Skin of body (tissue), 2 donors: ENCODE data around the gene DGKD. TPM values are rescaled to one million over a fixed set of nuclear protein-coding genes. Genes with fewer than 3 reads are reported as not detected.

Source experiments
- DNase-seq: peaks from one replicate; lab custom pipeline; 2025; lab: John Stamatoyannopoulos, UW
- total RNA-seq: library from RNA; depleted of rRNA; stranded (reverse); fragments of >200 nt; gene quantifications from one replicate; pipeline ENCODE4 v1.2.3, GENCODE V29; 2014

The DGKD gene, protein sequence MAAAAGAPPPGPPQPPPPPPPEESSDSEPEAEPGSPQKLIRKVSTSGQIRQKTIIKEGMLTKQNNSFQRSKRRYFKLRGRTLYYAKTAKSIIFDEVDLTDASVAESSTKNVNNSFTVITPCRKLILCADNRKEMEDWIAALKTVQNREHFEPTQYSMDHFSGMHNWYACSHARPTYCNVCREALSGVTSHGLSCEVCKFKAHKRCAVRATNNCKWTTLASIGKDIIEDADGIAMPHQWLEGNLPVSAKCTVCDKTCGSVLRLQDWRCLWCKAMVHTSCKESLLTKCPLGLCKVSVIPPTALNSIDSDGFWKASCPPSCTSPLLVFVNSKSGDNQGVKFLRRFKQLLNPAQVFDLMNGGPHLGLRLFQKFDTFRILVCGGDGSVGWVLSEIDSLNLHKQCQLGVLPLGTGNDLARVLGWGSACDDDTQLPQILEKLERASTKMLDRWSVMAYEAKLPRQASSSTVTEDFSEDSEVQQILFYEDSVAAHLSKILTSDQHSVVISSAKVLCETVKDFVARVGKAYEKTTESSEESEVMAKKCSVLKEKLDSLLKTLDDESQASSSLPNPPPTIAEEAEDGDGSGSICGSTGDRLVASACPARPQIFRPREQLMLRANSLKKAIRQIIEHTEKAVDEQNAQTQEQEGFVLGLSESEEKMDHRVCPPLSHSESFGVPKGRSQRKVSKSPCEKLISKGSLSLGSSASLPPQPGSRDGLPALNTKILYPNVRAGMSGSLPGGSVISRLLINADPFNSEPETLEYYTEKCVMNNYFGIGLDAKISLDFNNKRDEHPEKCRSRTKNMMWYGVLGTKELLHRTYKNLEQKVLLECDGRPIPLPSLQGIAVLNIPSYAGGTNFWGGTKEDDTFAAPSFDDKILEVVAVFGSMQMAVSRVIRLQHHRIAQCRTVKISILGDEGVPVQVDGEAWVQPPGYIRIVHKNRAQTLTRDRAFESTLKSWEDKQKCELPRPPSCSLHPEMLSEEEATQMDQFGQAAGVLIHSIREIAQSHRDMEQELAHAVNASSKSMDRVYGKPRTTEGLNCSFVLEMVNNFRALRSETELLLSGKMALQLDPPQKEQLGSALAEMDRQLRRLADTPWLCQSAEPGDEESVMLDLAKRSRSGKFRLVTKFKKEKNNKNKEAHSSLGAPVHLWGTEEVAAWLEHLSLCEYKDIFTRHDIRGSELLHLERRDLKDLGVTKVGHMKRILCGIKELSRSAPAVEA
- 27.6 TPM for total RNA-seq

DNA sequence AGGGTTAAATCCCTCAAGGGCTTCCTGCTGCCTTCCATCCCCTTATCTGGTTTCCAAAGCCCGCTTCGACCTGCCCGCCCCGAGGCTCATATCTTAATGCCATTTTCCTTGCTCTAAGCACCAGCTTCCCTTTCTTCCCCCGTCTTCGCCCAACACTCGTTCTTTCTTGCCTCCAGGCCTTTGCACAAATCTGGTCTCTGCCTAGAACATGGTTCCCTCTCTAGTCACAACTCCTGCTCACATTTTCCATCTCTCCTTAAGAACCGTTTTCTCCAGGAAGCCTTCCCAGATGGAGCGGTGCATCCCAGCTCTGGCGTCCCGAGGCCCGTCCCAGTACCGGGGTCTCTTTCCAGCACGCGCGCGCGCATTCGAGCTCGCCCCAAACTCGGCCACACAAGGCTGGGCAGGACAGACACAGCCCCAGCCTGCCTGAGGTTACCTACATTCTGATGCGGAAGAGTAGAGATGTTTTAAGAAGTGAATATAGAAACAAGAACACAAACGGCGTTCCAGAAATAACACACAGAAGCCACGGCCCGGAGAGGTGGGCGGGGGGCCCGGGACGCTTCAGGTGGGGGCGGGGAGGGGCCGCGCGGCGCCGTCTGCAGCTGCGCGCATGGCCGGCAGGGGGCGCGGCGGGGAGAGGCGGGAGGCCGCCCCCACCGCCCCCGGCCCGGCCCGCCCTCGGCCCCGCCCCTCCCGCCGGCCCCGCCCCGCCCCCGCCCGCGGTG, at the start of gene DGKD:
TSS of gene DGKD (plus strand) at position 726 of the 731 bp plus-strand sequence. CDS start 25 bp downstream, outside the sequence.
- peak; percentile 30 for DNase-seq

- DNase-seq = no peak
Observed at GRCh38 chr2:233307565-233307964, 46.7 kb upstream of the DGKD start, which contains the start of gene SAG. Gene SAG, plus strand, starts transcription at chr2:233307816. Its CDS starts 1,374 bp downstream, at chr2:233309190.

DNA sequence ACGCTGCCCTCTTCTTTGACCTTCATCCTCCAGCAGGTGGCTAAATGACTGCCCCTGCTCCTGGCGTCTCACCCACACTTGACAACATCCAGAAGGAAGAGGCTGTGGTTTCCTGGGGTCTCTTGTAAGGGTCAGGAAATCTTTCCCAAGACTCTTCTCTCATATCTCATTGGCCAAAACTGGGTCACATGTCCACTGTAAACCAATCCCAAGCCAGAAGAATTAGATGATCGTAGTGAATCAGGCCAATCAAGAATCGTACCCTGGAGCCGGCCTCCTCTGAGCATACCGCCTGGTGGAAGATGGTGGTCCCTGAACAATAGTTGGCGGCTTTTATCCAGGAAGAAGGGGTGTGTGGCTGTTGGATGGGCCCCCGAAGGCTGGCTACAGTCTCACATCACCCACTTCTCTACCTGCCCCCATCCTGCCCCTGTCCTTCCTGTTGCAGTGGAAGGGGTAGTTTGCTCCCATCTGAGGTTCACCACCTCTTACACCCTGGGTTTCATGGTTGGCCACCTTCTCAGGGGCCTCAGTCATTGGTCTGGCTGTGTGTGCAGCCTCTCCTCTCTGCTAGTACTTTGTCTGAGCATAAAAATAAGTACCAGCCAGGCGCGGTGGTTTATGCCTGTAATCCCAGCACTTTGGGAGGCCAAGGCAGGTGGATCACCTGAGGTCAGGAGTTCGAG, 42.9 kb upstream of the DGKD start:
- no peak for DNase-seq

GRCh38 chr2:233312874-233313273, 41.4 kb upstream of the DGKD start:
- DNase-seq = no peak

- DNase-seq = no peak
Observed at GRCh38 chr2:233314180-233314925, 39.9 kb upstream of the DGKD start.

GRCh38 chr2:233317196-233317943, 36.9 kb upstream of the DGKD start:
- DNase-seq = no peak

GRCh38 chr2:233319256-233319655, 35.0 kb upstream of the DGKD start:
- no peak for DNase-seq

- DNase-seq = no peak
Observed at GRCh38 chr2:233320470-233320869, 33.8 kb upstream of the DGKD start.

DNA sequence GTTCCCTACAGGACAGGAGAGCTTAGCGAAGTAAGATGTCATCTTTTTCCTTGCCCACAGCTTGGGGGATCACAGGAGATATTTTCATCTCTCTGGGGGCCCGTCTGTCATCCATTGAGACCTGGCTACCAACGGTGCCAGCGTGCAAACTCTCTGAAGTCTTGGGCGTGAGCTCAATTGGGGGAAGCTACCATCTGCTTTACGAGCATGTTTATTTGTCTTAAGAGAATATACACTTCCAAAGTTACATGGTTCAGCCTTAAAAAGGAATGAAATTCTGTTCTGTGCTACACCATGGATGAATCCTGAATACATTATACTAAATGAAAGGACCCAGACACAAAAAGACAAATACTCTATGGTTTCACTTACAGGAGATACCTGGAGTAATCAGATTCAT, 33.1 kb upstream of the DGKD start:
- no peak for DNase-seq

- no peak for DNase-seq
Observed at GRCh38 chr2:233323851-233324250, 30.4 kb upstream of the DGKD start.

DNA sequence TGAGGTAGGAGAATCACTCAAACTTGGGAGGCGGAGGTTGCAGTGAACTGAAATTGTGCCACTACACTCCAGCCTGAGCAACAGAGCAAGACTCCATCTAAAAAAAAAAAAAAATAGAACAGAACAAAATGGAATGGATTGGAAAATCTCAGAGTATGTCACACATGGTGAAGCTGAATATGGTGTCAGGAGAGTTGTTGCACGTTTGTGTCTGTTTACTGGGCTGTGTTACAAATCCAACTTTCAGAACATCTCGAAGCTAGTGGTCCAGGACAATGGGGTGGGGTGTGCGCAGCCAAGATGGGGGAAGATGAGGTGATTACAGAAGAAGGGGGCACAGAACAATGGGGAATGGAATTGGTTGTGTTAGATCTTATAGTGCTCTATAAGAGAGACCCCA, 29.0 kb upstream of the DGKD start:
- no peak for DNase-seq

DNA sequence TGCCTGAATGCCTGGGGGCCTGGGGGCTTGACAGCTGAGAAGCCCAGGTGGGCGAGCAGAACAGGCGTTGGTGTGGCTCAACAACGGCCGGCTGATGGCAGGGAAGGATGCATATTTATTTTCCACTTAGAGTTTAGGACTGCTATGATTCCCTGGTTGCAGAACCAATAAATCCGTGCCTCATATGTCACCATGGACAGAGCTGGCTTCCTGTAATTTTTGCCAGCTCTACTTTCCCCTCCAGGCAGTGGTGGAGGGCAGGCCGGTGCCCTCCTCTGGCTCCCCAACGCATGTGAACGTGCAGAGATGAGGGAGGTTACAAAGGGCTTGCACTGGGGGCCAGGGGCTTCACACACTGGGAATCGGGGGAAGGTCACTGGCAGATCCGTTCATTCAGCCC, 28.5 kb upstream of the DGKD start:
- DNase-seq = no peak

DNA sequence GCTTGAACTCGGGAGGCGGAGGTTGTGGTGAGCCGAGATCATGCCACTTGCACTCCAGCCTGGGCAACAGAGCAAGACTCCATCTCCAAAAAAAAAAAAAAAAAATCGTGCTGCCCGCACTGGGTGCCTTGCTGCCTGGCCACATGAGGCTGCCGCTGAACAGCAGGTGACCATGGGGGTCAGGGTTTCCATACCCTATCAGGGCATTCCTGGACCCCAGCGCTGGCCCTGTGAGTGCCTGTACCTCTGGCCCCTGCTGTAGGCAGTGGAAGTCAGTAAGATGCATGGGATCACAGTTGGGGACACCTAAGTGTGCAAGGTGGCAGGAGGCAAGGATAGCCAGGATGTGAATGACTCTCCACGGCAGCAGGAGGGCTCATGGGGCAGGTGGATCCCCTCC, 27.8 kb upstream of the DGKD start:
- DNase-seq = no peak

DNA sequence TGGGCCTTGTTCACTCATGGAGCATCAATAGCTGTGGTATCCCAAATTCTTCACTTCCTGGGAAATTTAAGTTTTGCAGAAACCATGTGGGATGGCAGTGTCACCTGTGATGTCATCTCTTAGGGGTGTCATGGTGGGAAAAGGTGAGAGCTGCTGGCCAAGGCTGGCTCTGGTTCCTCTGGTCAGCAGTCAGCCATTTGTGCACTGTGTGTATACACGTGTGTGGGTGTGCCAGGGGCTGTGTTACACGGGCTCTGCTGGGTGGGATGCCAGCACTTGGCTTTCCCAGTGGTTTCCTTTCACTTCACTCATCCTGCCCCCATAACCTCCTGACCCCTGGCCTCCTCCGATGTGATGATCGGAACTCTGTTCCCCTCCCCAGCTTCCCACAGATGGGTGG, 25.4 kb upstream of the DGKD start:
- DNase-seq = no peak

GRCh38 chr2:233329489-233330135, 24.7 kb upstream of the DGKD start:
- DNase-seq = peak; percentile 27

DNA sequence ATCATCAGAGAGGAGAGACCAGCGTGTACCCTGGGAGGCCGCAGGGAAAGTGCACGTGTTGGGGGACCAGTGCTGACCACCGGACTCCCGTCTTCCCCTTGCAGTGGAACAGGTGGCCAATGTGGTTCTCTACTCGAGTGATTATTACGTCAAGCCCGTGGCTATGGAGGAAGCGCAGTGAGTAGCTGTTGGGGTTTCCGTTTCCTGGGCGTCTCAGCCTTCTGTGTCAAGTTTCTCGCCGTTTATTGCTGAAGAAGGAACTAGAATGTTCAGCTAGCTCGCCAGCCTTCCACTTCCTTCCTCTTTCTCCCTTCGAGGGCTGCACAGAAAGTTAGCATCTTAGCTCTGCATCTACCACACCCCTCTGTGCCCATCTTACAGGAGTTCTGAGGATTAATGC, 22.8 kb upstream of the DGKD start:
- DNase-seq = no peak

- no peak for DNase-seq
Observed at GRCh38 chr2:233332125-233332524, 22.2 kb upstream of the DGKD start.

DNA sequence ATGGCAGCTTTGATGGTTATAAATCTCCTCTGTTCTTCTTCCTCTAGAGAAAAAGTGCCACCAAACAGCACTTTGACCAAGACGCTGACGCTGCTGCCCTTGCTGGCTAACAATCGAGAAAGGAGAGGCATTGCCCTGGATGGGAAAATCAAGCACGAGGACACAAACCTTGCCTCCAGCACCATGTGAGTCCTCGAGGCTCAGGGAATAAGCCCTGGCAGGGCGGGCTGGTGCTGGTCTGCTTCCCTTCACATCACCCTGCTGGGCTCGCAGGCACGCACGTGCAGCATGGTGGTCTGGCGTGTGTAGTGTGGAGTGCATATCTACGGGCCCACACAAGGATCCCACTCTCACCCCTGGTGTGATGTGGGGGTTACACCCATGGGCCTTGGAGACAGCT, 19.4 kb upstream of the DGKD start:
- no peak for DNase-seq
